Inflammatory macrophage (primary cell): ENCODE measurements around the gene SH3BGRL.

Experiments used
- DNase-seq, 2 donors: peaks; one replicate each; pipeline ENCODE4 v3.0.0-alpha.2; 2020 to 2022
- total RNA-seq, 18 experiments: gene quantifications; one replicate each; lab custom pipeline; 2026; ENCODE audit warnings: mixed read lengths in 6 of 18, inconsistent platforms in 2 of 18; lab: John Stamatoyannopoulos, UW

SH3BGRL gene
- total RNA-seq, result 264 to 834 (median 522) reads per million in 18 experiments

DNA sequence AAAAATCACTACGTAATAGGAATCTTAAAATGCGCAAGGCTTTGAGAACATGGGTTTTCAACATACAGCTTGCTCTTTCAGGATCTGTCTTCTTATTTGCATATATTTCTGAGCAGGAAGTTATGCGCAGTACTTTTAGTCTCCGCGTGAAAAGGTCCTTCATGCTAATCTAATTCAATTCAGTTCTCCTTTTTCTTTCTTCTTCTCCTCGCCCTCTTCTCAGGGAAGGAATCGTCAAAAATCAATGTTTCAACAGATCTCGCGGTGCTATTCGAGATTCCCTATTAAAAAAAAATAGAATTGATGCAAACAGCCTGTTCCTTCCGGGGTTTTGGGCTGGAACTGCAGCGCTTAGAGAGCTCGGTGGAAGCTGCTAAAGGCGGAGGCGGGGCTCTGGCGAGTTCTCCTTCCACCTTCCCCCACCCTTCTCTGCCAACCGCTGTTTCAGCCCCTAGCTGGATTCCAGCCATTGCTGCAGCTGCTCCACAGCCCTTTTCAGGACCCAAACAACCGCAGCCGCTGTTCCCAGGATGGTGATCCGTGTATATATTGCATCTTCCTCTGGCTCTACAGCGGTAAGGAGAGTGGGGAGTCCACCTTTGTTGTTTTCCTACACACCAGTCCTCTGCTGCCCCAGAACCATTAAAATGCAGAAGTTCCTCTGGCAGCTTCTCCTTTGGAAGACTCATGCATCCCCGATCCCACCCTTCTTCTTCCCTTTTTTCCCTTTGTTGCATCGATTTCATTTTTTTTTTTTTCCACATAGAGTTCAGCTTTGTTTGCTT lies at the start of gene SH3BGRL, which contains the start of gene HMGN5:
SH3BGRL (plus strand) TSS at position 432 of the 785 bp plus-strand sequence; CDS start at position 531, 99 bp downstream.
HMGN5 (minus strand) TSS at position 243 of the 785 bp plus-strand sequence. CDS start 80,364 bp downstream, outside the sequence.
- DNase-seq, result peak; percentile 87 to 88

DNA sequence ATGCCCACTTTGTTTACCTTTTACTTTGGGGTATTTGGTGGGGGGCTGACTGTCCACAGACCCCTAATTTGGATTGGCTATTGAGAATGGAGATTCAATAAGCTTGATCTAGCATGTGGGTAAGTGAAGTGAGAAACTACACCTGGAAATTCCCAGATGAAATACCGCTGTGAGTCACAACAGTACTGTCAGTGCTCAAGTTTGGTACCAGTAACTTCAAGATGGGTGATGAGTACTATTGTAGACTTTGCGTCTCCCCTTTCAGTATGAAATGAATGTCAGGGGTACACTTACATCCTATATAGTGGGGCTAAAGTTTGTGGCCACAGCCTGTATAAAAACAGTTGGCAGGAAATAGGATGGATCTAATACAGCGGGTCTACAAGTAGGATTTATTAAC lies 33.5 kb upstream of the SH3BGRL start:
- no peak for DNase-seq

DNA sequence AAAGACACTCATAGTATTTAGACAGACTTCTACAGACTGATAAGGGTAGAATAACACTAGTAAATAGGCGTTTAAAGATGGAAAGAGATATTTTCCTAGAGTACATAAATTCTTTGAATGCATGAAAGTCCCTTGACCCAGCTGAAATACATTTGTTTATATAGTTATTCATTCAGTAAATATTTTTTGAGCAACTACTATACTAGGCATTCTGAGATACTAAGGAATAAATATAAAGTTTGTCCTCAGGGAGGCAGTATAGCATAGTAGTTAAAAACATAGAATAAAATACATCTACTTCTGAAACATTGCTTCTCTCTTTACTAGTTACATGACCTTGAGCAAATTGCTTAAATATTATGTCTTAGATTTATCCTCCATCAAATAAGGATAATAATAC lies 27.6 kb upstream of the SH3BGRL start:
- DNase-seq, result peak in 1 of 2 donors; percentile 44

DNA sequence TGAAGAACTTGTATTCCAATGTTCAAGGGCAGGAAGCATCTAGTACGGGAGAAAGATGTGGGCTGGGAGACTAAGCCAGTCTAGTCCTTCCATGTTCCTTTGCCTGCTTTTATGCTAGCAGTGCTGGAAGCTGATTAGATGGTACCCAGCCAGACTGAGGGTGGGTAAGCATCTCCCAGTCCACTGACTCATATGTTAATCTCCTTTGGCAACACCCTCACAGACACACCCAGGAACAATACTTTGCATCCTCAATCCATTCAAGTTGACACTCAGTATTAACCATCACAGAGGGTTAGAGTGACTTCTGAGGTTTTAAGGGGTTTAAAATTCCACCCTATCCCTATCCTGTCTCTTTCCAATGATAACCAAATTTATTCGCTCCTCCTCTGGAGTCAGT lies 6.6 kb upstream of the SH3BGRL start:
- DNase-seq, result no peak

DNA sequence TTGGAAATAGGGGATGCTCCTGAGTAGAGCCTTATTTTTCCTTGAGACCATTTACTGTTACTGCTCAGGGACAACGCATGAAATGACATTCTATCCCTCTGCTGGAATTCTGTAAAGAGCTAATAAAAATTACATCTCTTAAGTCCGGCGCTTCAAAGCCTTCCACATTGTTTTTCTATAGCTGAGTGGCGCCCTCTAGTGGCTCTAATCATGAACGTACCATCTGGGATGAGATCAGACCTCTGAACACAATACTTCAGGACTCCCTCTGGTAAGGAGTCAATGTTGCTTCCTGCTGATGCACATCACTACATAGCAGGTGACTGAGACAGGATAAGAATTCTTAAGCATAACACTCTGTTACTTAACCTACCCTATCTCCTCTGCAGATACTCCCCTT lies 6.2 kb upstream of the SH3BGRL start:
- peak; percentile 55 to 61 for DNase-seq

DNA sequence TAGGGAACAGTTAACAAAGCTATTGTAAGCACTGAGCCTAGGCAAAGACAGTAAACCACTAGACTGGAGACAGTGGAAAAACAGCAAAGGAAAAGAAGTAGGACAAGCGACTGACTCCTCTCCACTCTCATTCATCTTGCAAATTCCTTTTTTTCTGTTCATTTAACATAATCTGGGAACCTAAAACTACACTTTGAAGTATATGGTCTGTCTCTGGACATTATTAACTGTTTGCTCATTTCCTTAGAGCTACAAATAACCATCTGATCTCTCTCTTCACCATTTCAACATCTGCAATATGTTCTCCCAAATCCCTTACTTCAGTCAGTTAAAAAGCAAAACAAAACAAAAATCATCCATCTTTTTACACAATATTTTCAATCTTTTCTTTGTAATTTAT lies 831 bp upstream of the SH3BGRL start:
- no peak for DNase-seq

DNA sequence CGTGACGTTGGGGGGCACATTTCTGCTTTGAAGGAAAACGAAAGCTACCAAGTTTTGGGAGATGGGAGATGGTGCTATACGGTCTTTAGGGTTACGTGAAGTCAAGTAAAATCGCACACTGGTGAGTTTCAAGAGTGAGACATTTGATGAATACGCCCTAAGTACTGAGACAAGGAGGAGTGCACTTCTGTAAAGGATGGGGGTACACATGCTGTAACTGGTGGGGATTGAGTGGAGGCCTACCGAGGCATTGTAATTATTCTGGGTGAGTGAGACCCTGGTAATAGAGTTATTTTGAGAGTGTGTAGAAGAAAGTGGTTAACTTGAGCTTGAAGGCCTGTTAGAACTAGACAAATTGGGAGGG lies 536 bp downstream of the SH3BGRL start:
- DNase-seq, result peak in 1 of 2 donors; percentile 24

DNA sequence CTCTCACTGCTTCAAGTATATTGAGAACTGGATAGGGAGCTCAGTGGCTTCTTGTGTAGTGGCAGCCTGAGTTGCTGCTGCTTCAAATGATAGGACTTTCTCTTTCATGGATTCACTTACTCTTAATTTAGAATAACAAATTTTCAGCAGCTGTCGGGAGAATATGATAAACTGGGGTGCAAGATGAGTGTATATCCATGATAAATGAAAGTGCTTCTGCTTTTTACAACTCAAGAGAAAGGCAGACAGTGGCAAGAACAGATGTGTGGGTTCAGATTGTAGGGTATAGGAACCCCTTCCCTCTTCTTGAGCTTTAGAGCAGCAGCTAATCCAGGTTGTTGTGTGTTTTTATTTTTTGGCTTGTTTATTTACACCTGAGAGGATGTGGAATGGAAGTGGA lies 1.0 kb downstream of the SH3BGRL start:
- peak; percentile 28 to 36 for DNase-seq

DNA sequence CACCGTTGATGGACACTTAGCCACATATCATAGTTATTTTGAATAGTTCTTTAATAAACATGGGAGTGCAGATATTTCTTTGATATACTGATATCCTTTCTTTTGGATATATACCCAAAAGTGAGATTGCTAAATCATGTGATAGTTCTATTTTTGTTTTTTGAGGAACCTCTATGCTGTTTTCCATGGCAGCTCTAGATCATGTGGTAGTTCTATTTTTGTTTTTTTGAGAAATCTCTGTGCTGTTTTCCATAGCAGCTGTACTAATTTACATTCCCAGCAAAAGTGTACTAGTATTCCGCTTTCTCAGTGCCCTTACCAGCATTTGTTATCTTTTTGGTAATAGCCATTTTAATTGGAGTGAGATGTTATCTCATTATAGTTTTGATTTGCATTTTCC lies 3.6 kb downstream of the SH3BGRL start:
- DNase-seq, result peak; percentile 28 to 68

DNA sequence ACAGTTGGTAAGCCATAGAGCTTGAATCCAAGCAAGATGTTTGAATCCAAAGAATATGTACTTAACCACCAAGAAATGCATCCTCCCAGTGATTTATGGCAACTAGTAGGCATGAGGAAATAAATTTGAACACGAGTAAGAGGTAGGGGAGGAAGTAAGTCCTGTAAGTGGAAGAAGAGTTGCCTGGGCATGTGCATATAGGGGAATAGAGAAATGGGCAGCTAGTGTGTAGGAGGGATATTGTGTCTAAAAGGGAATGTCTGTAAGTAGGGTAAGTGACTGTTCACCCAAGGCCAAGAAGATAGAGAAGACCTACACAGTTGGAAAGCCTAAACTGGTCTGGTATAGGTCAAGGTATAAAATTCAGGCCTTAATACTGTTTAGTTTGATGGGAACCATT lies 4.6 kb downstream of the SH3BGRL start:
- peak; percentile 64 to 68 for DNase-seq

DNA sequence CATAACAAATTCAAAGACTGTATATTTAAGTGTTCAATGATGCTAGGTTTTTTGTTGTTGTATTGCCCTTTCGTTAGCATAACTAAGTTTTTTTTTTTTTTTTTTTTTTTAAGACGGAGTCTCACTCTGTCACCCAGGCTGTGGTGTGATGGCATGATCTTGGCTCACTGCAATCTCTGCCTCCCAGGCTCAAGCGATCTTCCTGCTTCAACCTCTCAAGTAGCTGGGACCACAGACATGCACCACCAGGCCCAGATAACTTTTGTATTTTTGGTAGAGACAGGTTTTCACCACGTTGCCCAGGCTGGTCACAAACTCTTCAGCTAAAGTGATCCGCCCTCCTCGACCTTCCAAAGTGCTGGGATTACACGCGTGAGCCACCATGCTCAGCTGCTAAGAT lies 7.0 kb downstream of the SH3BGRL start:
- no peak for DNase-seq

DNA sequence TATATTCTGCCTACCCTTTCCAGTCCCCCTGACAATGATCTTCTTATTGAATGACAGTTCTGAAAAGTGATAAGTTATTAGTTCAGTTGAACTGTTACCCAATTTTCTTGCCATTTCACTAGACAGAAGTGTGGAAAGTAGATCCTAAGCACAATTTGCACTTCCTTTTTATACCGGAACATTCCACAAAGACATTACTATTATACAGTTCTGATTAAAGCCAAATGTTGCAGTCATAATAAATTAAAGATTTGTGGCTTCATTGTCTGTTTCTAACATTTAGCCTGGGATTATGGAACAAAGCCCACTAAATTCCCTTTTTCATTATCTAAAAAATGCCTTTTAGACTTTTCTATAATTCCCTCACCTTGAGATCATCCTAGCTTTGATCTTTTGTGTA lies 13.8 kb downstream of the SH3BGRL start:
- DNase-seq, result peak in 1 of 2 donors; percentile 4

DNA sequence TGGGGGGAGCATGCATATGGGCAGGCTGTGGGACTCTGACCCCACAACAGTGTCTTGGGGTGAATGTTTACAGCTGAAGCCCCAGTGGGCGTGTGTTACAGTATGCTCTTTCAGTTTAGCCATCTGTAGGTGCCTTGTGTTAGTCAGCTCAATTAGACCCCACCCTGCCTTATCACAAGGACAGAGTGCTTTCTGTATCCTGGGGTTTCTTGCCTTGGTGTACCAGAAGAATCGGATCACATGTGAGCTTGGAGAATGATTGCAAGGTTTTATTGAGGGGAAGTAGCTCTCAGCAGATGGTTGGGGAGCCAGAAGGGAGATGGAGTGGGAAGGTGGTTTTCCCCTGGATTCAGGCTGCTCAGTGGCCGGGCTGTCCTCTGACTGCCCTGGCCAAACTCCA lies 27.3 kb downstream of the SH3BGRL start:
- no peak for DNase-seq

DNA sequence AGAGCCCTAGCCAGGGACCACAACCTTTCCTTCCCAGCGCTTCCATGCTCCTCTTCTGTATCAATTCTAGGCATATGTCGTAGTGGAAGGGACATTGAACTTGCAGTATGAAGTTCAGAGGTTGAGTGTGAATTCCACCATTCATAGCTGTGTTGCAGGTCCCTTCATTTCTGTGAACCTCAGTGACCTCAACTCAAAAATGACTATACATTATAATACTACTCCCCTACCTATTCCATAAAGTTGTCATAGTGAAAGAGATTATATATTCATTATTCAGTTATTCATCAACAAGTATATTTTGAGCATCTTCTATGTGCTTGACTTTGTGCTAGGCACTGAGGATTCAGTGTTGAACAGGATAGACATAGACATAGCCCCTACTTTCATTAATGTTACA lies 28.0 kb downstream of the SH3BGRL start:
- no peak for DNase-seq

DNA sequence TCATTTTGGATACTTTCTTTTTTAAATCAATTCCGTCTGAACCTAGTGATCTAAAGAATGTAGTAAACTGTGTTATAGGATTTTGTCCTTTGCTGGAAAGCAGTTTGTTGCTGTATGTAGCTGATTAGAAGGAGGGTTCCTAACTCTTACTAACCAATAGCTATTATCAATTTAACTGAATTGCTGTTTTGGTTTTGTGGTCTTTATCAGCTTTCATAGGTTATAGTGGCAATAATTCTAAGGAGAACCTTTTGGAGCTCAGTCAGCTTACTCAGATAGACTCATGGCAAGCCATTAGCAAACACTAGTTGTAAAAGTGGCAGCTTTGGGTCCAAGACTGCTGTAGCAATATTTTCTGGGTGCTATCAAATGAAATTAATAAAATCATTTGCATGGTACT lies 29.6 kb downstream of the SH3BGRL start:
- DNase-seq, result no peak

DNA sequence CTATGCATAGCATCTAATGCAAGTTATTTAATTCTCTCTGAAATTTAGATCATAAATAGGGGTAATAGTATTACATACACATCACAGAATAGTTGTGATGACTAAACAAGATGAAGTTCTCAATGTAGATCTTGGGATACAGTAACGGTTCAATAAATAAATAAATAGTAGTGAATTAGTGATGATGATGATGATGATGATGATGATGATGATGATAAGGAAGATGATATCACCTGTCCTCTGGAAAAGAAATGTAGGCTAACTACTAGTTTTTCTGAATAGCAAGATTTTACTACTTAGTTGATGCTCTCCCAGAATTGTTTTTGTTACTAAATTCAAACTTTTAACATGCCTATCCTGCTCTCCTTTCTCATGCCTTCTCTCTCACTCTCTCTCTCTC lies 30.3 kb downstream of the SH3BGRL start:
- DNase-seq, result no peak

DNA sequence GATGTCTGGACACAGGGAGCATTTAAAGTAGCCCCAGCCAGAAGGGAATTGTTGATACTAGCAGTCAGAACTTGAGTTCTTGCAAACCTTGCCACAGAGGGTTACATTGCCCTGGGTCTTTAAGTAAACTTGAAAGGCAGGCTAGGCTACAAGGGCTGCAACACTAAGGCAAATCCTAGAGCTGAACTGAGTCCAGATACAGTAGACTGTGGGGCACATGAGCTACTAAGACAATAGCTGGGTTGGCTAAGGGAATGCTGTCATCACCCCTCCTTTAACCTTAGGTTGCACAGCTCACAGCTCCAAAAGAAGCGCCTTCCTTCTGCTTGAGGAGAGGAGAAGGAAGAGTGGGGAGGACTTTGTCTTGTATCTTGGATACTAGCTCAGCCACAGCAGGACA lies 35.6 kb downstream of the SH3BGRL start:
- DNase-seq, result no peak

DNA sequence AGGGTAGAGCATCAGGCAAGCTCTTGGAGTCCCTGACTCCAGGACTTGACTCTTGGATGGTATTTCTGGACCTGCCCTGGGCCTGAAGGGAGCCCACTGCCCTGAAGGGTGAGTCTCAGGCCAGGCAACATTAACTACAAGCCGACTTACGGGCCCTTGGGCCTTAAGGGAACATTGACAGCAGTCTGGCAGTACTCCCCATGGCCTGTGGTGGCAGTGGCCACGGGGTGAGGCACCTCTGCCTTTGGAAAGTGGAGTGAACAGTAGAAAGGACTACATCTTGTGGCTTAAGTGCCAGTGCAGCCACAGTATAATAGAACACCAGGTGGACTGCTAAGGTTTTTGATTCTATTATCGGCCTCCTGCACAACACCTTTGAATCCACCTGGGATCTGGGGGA lies 36.3 kb downstream of the SH3BGRL start:
- DNase-seq, result no peak

DNA sequence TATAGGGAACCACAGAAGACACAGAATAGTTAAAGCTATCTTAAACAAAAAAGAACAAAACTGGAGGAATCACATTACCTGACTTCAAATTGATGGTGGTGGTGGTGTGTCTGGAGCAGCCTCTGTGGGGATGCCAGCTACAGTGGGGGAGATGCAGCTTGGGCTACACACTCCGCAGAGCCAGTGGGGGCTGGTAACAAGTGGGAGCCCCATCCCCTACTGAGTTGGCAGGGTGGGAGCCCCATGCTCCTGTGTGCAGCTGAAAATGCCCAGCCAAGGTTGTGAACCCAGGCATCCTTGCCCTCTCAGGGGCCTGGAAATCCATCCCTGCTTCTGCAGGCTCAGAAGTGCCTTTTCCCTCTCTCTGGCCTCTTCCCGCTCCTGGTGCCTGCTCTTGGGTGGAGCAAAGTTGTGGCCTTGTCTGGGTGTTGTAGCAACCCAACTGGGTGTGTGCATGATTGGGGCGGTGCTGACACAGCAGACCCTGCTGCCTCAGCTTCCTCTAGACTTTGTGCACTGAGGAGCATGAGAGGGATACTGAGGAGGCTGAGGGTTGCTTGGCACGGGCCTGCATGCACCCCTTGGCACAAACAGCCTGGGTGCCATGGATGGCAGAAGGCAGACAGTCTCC lies 38.9 kb downstream of the SH3BGRL start:
- DNase-seq, result no peak

DNA sequence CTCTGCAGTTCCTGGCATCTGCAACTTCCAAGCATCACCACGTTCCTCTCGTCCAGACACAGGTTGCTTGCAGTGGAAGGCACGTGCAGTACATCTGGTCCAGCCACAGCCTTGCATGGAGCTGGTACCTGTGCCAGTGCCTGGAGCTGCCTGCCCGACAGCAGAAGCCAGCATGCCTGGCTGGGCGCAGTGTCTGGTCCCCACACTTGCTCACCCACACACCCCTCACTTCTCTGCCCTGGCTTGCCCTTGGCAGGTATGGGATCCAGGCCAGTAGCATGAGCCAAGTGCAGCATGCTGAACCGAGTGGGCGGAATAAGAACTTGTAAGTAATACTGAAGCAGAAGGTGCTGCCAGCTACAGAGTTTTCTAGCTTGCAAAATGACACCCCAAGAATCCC lies 39.9 kb downstream of the SH3BGRL start:
- no peak for DNase-seq

DNA sequence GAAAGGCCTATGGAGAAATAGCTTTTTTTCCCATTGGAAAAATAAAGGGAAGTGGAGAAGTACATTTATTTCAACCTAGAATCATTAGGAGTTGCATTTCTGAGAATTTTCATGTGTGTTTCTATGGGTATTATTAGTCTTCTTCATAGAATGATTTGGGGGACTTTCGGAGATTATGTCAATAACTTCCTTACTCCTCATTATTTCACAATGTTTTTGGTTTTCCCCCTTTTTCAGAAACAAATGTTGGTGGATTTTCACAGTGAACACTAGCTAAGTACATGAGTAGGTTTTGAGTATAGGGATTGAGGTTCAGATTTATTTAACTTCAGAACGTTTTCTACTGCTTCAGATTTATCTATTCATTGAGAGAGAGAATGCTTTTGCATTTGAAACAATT lies 54.0 kb downstream of the SH3BGRL start:
- no peak for DNase-seq

DNA sequence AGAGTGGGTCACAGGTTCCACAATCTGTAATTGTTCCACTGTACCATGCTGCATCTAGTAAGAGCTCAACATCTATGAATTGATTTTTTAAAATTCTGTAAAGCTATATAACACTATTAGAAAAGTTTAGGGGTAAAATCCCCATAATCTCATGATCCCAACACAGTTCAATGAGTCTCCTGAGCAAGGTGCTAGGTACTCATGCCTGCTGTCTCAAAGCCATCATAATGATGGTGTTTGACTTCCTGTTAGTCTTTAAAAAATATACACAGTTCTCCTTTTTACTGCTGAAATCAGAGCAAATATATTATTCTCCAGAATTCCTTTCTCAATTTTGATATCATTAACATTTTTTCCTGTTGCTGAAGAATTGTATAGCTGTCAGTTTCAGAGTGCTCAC lies 55.9 kb downstream of the SH3BGRL start:
- no peak for DNase-seq

DNA sequence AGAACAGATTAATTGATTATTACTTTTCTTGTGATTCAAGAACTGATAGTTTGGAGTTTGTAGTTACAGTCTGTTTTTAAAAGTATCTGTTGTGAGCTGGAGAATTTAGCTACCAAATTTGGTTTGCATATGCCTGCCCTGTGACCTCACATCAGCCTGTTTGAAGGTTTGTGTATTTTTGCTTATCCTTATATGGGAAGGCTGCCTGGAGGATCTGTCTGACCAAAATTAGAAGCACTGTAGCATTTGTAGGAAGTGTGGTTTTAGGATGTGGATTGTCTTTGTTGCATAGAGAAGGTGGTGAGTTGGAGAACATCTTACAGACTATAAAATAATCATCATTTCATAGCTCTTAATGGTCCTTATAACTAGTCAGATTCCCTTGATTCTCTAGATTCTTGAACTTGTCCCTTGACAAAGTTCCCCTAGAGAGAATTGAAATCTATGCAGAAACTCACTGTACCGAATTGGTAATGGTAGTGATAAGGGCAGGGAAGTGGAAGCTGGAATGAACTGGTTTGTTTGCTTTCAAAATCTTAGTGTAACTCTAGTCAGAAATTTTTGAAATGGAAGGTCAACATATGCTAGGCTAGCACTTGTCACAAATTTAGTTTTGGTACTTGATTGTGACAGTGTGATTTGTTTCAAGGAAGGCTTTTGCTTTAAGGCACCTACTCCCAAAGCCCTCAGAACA lies 57.3 kb downstream of the SH3BGRL start:
- no peak for DNase-seq
